GM19351 (cell line): ENCODE data around the gene SANBR.
"Not testable (repeated sequence)": the region's sequence is repeated elsewhere in the genome, so short reads cannot be mapped to it uniquely, and the experiment has no call there.

Experiments
- ATAC-seq: cut with Tn5 transposase; IDR thresholded peaks from one replicate; pipeline ENCODE4 v1.9.1; 2021; ENCODE audit warnings: mild to moderate bottlenecking, moderate library complexity; ENCODE audit not compliant: unreplicated experiment

The SANBR gene

DNA sequence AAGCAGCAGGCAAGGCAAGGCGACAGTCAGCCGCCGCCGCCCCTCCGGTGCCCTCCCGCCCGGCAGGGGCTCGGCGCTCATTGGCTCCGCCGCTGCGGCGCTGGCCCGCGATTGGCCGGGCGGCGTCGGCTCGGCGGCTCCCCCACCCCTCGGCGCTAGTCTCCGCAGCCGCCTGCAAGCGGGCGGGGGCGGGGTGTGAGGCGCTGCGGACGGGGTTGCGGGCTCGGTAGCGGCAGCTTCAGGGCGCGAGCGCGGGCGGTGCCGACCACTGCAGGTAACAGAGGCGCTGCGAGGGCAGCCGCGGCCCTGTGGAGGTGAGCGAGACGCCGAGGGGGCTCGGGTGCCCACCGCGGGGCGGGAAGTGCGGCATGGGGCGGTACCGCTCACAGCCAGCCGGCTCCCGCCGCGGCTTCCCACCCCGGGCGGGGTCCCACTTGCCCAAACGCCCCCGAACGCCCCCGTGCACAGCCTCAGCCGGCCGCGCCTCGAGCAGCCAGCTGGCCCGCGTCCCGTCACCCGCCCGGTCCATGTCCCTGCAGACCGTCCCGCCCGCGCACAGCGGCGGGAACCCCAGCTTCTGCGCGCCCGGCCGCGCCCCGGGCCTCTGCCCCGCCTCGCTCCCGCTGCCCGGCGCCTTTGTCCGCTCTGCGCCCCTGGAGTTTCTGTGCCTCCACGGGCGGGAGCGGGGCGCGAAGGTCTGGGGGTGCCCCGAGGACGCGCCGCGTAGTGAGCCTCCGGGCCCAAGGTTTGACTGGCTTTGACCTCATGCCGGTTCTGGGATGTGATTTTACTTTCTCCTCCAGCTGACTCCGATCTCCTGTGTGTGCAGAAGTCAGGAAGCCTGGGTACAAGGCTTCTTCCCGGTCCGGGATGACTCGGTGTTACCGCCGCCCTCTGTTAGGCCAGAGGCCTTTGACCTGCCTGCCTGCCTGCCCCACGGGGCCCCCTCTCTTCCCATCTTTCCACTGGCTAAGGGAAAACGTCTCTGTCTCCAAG, at the start of gene SANBR:
SANBR (plus strand) TSS at position 158 of the 996 bp plus-strand sequence. CDS start 4,480 bp downstream, outside the sequence.
- peak; percentile 96 for ATAC-seq

DNA sequence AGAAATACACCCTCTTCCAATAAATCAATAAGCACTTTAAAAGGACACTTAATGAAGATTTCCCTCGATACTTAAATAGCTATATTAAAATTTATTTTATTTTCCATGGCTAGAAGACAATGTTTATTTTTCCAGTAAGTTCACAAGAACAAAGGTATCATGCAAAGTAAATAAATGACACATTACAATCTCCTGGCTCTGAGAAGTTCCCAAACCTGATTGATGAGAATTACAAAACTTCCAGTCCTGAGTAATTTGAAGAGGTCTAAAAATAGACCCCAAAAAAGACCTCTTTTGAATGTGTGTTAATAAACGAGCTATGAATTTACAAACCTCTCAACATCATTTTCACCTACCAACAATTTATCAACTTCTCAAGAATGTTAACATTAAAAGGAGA, 49.7 kb upstream of the SANBR start:
- no peak for ATAC-seq

DNA sequence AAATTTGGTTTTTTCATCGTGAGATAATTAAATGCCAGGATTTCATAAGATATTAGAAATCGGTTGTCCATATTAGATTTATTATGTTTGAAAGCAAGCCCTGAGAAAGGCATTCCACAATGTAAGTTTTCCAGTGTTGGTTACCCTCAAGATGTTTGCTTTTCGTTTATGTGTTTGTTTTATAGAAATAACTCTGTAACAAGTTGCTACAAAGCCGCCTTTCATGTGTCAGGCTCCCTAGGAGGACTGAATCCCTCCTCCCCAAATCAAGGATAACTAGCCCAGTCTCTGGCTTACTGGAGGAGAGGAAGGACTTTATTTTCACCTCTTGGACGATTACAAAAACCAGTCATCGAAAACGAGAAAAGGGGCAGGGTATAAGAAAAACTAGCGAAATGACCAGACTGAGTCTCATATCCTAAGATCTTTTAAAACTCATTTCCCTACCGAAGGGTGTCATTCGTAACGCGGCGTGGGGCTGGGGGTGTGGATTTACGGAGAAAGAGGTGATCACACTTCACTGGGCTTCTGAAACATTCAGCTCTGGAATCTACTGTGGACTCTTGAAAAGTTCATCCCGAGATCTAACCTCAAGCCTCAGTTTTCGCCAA, 49.2 kb upstream of the SANBR start:
- peak; percentile 11 for ATAC-seq

DNA sequence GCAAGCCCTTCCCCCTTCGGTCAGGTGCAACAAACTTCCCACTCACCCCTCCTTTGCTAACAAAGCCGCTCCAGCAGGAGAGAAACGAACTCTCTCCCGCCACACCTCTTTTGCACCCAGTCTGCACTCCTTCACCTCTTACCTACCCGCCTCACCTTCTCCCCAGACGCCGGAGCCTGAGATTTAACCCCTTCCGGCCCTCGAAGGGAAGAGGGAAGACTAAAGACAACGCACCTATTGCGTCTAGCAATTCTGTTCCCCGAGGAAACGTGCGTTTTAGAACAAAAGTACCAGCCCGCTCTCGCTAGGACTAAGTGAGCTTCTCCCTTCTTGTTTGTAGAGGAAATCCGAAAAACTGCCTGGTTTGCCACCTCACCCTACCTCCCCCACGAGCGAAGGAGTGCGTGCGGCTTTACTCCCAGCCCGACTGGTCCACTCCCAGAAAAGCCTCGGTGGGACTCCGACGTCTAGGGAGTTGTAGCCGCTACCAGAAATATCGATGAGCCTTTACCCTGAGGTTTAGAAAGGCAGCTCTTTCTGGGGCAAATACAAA, 48.6 kb upstream of the SANBR start:
- peak; percentile 62 for ATAC-seq

DNA sequence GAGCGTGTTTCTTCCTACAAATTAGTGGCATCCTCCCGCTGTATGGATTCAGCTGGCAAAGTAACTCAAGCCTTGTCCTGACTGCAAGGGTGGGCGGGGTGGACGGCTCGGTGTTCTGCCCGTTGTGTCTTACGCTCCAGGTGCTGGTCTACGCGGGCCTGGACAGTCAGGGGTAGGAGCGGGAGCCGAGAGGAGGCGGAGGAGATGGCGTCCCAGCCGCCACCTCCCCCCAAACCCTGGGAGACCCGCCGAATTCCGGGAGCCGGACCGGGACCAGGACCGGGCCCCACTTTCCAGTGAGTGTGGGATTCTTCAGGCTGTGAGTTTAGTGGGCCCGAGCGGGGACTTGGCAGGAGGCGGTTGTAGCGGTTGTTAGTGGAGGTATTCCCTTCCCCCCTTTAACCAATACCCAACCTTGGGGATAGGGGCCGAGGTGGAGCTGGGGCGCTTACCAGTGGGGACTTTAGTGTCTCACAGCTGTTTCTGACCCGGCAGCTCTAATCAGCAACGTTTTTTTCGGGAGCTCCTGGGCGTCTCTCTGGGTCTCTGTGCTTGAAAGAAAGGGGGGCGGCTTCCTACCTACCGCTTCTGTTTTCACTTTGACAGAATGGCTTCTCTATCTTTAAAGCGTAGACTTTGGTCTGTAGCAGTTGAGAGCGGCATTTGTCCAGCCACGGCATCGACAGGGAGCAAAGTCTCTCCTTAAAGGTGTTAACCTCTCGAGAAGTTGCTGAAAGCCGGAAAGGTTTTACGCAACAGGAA, 47.9 kb upstream of the SANBR start, which contains the start of the genes PEX13 and PUS10:
PEX13 (plus strand) TSS at position 165 of the 762 bp plus-strand sequence; CDS start at position 205, 40 bp downstream.
PUS10 (minus strand) TSS at position 700 of the 762 bp plus-strand sequence. CDS start 6,365 bp downstream, outside the sequence.
- ATAC-seq = peak; percentile 83

DNA sequence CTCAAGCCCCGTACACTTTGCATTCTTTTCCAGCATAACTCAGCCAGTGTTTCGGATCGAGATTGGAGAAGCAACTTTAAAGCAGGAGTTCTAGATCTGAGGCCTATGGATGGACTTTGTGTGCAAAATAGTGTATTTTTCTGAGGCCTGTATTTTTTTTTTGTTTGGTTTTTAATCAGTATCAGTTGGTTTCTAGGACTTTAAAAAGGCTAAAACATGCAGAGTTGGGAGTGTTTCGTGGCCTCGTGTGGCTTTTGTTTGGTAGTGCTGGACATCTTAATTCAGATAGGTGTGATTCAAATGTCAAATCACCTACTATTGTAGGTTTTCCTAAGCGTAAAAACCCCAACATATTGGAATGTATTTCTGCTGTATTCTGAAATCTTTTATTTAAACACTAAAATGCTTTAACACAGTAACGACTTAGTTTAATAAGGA, 47.3 kb upstream of the SANBR start:
- ATAC-seq = peak; percentile 16

DNA sequence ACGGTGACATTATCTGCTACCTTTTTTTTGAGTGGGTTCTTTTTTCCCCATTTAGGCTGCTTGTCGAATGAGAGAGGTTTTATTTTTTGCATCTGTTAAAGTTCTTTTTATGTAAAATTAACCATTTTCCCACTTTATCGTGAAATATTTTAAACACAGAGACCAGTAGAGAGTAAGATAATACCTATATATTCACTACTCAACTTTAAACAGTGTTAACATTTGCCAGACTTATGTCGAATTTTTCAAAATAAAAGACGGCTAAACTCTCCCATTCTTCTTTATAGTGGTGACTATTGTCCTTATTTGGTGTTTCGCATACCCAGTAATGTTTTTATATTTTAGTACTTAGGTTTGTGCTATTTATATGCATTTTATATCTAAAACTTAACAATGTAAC, 46.9 kb upstream of the SANBR start:
- no peak for ATAC-seq

DNA sequence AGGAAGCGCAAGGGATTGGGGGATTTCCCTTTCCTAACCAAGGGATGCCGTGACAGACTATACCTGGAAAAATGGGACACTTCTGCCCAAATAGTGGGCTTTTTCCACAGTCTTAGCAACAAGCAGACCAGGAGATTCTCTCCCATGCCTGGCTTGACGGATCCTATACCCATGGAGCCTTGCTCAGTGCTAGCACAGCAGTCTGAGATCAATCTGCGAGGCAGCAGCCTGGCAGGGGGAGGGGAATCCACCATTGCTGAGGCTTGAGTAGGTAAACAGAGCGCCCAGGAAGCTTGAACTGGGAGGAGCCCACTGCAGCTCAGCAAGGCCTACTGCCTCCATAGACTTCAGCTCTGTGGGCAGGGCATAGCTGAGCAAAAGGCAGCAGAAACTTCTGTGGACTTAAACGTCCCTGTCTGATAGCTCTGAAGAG, 44.4 kb upstream of the SANBR start:
- no peak for ATAC-seq

DNA sequence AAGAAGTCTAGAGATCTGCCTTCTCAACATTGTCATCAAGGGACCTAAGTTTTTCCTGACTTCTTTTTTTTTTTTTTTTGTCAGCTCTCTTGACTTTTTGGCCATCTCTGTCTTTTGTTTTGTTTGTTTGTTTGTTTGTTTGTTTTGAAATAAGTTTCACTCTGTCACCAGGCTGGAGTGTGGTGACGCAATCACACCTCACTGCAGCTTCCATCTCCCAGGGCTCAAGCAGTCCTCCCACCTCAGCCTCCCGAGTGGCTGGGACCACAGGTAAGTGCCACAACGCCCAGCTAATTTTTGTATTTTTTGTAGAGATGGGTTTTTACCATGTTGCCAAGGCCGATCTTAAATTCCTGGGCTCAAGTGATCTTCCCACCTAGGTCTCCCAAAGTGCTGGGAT, 42.0 kb upstream of the SANBR start:
- ATAC-seq = no peak

DNA sequence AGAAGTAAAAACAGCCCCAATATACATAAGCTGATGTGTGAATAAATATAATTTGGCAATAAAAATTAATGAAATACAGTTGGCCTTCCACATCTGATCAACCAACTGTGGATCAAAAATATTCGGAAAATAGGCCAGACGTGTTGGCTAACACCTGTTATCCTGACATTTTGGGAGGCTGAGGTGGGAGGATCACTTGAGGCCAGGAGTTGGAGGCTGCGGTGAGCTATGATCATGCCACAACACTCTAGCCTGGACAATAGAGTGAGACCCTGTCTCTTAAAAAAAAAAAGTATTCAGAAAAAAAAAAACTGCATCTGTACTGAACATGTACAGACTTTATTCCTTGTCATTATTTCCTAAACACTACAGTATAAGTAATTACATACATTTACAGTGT, 36.1 kb upstream of the SANBR start:
- no peak for ATAC-seq

DNA sequence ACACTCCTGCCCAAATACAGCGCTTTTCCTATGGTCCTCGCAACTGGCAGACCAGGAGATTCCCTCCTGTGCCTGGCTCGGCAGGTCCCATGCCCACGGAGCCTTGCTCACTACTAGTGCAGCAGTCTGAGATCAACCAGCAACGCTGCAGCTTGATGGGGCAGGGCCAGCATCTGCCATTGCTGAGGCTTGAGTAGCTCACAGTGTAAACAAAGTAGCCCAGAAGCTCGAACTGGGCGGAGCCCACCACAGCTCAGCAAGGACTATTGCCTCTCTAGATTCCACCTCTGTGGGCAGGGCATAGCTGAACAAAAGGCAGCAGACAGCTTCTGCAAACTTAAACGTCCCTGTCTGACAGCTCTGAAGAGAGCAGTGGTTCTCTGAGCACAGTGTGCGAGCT, 31.1 kb upstream of the SANBR start:
- not testable (repeated sequence) for ATAC-seq

DNA sequence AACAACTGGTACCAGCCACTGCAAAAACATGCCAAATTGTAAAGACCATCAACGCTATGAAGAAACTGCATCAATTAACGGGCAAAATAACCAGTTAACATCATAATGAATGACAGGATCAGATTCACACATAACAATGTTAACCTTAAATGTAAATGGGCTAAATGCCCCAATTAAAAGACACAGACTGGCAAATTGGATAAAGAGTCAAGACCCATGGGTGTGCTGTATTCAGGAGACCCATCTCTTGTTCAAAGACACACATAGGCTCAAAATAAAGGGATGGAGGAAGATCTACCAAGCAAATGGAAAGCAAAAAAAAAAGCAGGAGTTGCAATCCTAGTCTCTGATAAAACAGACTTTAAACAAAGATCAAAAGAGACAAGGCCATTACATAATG, 29.0 kb upstream of the SANBR start:
- not testable (repeated sequence) for ATAC-seq

DNA sequence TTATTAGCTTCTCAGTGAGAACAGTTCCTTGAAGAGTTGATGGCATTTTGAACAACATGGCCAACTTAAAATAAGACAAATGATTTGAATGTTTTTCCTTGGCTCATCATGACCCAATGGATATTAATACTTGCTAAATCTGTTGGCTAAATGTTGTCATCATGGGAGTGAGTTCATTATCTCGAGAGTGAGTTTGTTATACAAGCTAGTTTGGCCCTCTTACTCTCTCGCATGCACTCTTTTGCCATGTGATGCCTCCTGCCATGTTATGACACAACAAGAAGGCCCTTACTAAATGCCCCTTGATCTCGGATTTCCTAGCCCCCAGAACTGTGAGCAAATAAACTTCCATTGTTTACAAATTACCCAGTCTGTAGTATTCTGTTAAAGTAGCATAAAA, 22.9 kb upstream of the SANBR start:
- no peak for ATAC-seq

DNA sequence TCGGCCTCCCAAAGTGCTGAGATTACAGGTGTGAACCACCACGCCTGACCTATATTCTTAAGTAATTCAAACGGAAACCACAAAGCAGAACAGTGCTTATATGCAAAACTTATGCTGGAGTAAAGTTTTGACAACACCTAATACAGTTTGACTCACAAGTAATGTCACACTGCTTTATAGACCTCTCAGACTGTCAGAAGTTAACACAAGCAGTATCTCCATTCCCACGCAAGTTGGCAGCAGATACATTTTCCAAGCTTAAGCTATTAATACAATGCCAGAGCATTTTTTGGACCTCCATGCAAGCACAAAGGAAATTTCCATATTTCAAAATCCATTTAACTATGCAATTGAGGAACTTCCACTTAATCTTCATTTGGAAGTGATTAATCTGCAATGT, 21.0 kb upstream of the SANBR start:
- peak; percentile 66 for ATAC-seq

DNA sequence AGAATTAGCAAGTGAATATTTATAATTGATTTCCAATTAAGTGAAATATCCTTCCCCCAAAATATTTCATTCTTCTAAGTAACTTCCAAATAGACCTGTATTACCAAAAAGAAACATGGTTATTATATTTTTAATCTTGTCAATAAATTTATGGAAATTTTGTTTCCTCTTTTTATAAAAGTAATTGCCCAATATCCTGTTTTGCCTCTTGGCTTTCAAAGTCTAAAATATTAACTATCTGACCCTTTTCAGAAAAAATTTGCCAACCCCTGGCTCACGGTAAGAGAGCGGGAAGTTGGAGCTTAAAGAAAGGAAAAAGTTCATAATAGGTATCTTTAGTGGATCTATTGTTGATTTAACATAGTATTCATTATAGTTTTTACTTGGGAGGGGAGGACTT, 20.4 kb upstream of the SANBR start:
- ATAC-seq = no peak

DNA sequence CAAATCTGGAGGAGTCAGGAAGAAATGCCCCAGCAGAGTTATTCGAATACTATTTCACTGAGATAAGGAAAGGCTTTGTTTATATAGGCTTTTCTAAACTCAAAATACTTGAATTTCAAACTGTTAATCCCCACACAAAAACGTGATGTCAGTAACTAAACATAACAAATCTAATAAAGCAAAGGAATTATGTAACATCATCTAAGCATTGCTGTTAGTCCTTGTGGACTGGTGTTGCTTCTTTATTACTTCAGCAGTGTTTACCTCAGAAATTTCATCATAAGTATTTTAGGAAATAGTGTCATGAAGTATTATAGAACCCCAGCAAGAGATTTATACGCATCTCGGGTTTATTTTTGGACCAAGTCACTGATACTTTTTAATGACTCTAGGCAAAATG, 19.7 kb upstream of the SANBR start:
- no peak for ATAC-seq

DNA sequence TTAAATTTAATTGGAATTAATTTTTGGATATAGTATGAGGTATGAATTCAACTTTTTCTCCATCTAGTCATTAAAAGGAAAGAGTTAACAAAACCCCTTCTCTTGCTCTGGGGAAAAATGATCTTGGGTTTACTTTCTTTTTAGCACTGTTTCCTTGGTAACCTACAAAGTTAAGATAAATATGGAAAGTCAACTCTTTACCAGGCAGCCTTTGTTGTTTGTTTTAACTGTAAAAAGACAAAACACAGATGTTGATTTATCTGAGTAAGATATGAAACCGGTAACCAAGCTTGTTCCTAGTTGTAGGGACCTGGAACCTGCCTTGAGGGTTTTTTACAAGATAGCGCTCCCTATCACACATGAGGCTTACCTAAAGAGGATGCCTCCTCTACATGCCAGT, 10.1 kb upstream of the SANBR start:
- ATAC-seq = no peak

DNA sequence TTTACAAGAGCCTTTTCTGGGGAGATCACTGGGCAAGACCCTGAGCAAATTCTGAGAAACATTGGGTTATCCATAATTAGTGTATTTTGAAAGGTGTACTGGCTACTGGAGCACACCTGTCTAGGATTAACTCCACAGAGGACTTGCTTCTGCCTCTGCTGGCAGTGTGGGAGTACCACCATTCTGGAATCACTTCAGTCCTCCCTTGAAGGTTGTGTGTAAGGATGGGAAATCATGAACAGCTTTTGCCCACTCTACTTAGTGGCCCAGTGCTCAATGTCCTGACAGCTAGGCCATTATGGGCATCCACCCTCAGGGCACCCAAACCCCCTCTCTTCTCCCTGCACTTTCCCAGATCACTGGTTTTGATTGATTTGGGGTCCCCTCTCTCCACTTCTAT, 8.1 kb upstream of the SANBR start:
- ATAC-seq = no peak

DNA sequence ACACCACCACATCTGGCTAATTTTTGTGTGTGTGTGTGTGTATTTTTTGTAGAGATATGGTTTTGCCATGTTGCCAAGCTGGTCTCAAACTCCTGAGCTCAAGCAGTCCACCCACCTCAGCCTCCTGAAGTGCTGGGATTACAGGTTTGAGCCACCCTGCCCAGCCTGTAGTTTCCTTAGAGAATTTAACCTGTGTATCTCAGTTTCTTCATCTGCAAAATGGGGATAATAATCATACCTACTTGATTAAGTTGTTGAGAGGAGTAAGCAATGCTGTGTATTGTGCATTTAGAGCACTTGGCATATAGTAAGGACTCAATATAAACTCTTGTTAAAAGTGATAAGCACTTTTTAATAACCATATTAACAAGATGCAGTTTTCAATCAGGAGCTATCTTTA, 6.3 kb upstream of the SANBR start:
- no peak for ATAC-seq

DNA sequence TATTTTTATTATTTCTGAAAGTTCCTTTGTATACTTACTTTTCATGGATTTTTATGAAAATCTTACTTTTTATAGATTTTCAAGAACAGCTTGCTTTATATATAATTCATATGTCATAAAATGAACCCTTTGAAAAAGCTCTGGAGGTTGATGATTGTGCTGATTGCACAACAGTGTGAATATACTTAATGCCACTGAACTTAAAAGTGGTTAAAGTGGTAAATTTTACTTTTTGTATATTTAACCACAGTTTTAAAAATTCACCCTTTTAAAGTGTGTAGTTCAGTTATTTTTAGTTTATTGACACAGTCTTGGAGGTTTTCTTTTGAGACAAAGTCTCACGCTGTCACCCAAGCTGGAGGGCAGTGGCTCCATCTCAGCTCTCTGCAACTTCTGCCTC, 8.4 kb downstream of the SANBR start:
- ATAC-seq = no peak

DNA sequence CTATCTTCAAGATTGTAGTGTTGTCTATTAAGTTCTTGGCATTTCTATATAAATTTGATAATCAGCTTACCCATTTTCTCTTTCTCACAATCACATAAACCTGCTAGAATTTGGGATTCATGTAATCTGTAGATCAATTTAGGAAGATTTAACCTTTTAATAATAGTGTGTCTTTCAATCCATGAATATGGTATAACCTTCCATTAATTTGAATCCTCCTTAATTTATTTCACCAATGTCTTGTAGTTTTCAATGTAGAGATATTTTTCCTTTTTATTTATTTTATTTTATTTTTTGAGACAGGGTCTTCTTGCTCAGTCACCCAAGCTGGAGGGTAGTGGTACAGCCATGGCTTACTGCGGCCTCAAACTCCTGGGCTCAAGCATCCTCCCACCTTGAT, 20.2 kb downstream of the SANBR start:
- ATAC-seq = no peak
